ENCODE results near the gene THSD1. TPM values are rescaled to one million over a fixed set of nuclear protein-coding genes. Genes with fewer than 3 reads are reported as not detected.

THSD1 gene
- polyA plus RNA-seq, 1 of the 3 experiments (the other 2 are of a cell fraction) = 8.9 TPM

DNA sequence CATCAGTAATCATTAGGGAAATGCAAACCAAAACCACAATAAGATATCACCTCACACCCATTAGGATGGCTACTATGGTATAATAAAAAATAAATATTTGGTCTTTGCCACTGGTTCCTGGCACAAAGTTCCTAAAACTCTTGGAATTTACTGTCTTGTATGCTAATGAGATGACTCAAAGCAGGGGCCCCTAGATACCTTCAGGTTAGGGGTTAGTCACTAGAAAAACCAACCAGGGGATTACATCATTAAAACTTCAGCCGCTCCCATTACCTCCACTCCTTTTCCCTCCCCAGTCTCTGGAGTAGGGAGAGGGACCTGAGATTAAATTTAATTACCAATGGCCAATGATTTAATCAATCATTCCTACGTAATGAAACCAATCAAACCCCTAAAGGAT lies 49.6 kb downstream of the THSD1 start:
- no peak for TF ChIP-seq RAD21 (IDR thresholded peaks at IDR 0.05; ENCODE audit: low read length)
- TF ChIP-seq RXRA (IDR thresholded peaks at IDR 0.05; ENCODE audit: borderline replicate concordance, low read depth) = peak; percentile 29; the same call in 1 of the 2 replicates
- TF ChIP-seq RCOR1 (IDR thresholded peaks at IDR 0.05; ENCODE audit: low read length) = no peak
- peak; percentile 12; the same call in 1 of the 2 replicates for TF ChIP-seq TCF12 (IDR thresholded peaks at IDR 0.05)
- no peak for TF ChIP-seq TEAD4 (IDR thresholded peaks at IDR 0.05; ENCODE audit: borderline replicate concordance, insufficient read depth)
- peak; percentile 62; the same call in 1 of the 2 replicates for TF ChIP-seq FOSL2 (IDR thresholded peaks at IDR 0.05; ENCODE audit: borderline replicate concordance, low read depth)
- Histone ChIP-seq H3K9me2 (no peaks in the 10 kb centered on the region), H3K27me3 (ENCODE audit: insufficient read depth) (no peaks in the 10 kb centered on the region), H3K9ac (no peak overlapping the region), H3K79me2 (ENCODE audit: insufficient read depth) (no peaks in the 10 kb centered on the region), H4K20me1 (ENCODE audit: insufficient read depth) (no peaks in the 10 kb centered on the region), H3K27ac (ENCODE audit: low read depth in 2 of 2, low read length in 1 of 2) (no peak overlapping the region), H2AFZ (ENCODE audit: low read depth) (no peak overlapping the region), H3K4me2 (peak overlapping the region; percentile 34; the same call in 1 of the 2 replicates), H3K36me3 (replicated peaks in 1 of 2; ENCODE audit: control insufficient read depth in 1 of 2, insufficient read depth in 2 of 2, low read length in 1 of 2) (no peaks in the 10 kb centered on the region), H3K4me3 (ENCODE audit: low read depth in 2 of 2, low read length in 1 of 2) (no peak overlapping the region), H3K4me1 (ENCODE audit: control insufficient read depth in 1 of 2, insufficient read depth in 2 of 2, low read depth in 1 of 2, low read length in 1 of 2) (peaks cover 0 to 3% of the 10 kb centered on the region in 2 experiments; a peak in 3 of 4 replicates), H3K9me3 (no peaks in the 10 kb centered on the region), H3F3A (replicated peaks; ENCODE audit: insufficient read depth) (peaks cover 6% of the 10 kb centered on the region)
- POLR2A ChIA-PET = no interaction called here
- CTCF ChIA-PET = interaction anchor here (0.8 to 1.4 kb wide), 2 partner anchors 94 to 95 kb away, joined by 3 to 6 read pairs; partner anchors contain the start of gene VPS36
- DNase-seq = no peak
- WGBS (ENCODE audit: low lambda C conversion rate) = 61% methylated on average over 2 of the region's 2 CpGs

GRCh38 chr13:52353193-52353592 lies 52.8 kb downstream of the THSD1 start:
- no peaks in the 10 kb centered on the region for H3K9me2 ChIP-seq
- H3F3A ChIP-seq (replicated peaks; ENCODE audit: insufficient read depth) = peaks cover 11% of the 10 kb centered on the region
- H3K27ac ChIP-seq (ENCODE audit: low read depth in 2 of 2, low read length in 1 of 2) = peak overlapping the region in 1 of 2 experiments; percentile 46; a peak in 1 of 4 replicates
- H3K4me1 ChIP-seq (ENCODE audit: control insufficient read depth in 1 of 2, insufficient read depth in 2 of 2, low read depth in 1 of 2, low read length in 1 of 2) = peaks cover 3 to 11% of the 10 kb centered on the region in 2 experiments
- H3K27me3 ChIP-seq (ENCODE audit: insufficient read depth) = no peaks in the 10 kb centered on the region
- no peak for DNase-seq
- no peaks in the 10 kb centered on the region for H3K79me2 ChIP-seq (ENCODE audit: insufficient read depth)
- H2AFZ ChIP-seq (ENCODE audit: low read depth) = no peak overlapping the region
- H3K9ac ChIP-seq = no peak overlapping the region
- ChIA-PET POLR2A (no interaction called here), CTCF (interaction anchor here (0.6 to 7.1 kb wide), 4 partner anchors 10 to 204 kb away, joined by 3 to 59 read pairs (median 11); partner anchors contain the start of gene VPS36)
- H3K9me3 ChIP-seq = no peaks in the 10 kb centered on the region
- no peaks in the 10 kb centered on the region for H4K20me1 ChIP-seq (ENCODE audit: insufficient read depth)
- TF ChIP-seq SMC3 (IDR thresholded peaks at IDR 0.05; ENCODE audit: low read depth, low read length) = no peak
- TF ChIP-seq, protein P1, sequence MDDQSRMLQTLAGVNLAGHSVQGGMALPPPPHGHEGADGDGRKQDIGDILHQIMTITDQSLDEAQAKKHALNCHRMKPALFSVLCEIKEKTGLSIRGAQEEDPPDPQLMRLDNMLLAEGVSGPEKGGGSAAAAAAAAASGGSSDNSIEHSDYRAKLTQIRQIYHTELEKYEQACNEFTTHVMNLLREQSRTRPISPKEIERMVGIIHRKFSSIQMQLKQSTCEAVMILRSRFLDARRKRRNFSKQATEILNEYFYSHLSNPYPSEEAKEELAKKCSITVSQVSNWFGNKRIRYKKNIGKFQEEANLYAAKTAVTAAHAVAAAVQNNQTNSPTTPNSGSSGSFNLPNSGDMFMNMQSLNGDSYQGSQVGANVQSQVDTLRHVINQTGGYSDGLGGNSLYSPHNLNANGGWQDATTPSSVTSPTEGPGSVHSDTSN (IDR thresholded peaks at IDR 0.05) = peak; percentile 30; the same call in 1 of the 2 replicates
- no peak for TF ChIP-seq NFIC (IDR thresholded peaks at IDR 0.05; ENCODE audit: borderline replicate concordance)
- 81% methylated on average over 1 of the region's 1 CpG for WGBS (ENCODE audit: low lambda C conversion rate)
- H3K36me3 ChIP-seq (replicated peaks in 1 of 2; ENCODE audit: control insufficient read depth in 1 of 2, insufficient read depth in 2 of 2, low read length in 1 of 2) = no peaks in the 10 kb centered on the region
- no peak overlapping the region for H3K4me3 ChIP-seq (ENCODE audit: low read depth in 2 of 2, low read length in 1 of 2)
- H3K4me2 ChIP-seq = no peak overlapping the region

Measured in SK-N-SH (cell line).